Activated naive CD4-positive, alpha-beta T cell treated with anti-CD3 and anti-CD28 coated beads for 36 hours (primary cell): ENCODE data around the gene ZNF423. TPM values are rescaled to one million over a fixed set of nuclear protein-coding genes. Genes with fewer than 3 reads are reported as not detected.
"Not testable (repeated sequence)": the region's sequence is repeated elsewhere in the genome, so short reads cannot be mapped to it uniquely, and the experiment has no call there.

Source experiments
- CTCF ChIA-PET: fragments of 350-600 bp; sonication (Branson Sonifier 250); formaldehyde crosslinking; loops from one replicate; lab custom pipeline; 2021; ENCODE audit warnings: antibody characterized with exemption; lab: Charles Lee
- DNase-seq: peaks from one replicate; pipeline ENCODE4 v3.0.0-alpha.2; 2020
- H3K27ac Mint-ChIP-seq: one replicate; pipeline ENCODE4 v1.8.0; 2021; ENCODE audit warnings: mild to moderate bottlenecking, mixed read lengths
- H3K27me3 Mint-ChIP-seq: one replicate; pipeline ENCODE4 v1.8.0; 2021; ENCODE audit warnings: low read depth, mixed read lengths
- H3K36me3 Mint-ChIP-seq: one replicate; pipeline ENCODE4 v1.8.0; 2021; ENCODE audit warnings: low read depth, mixed read lengths
- H3K4me1 Mint-ChIP-seq: one replicate; pipeline ENCODE4 v1.8.0; 2021; ENCODE audit warnings: low read depth, mixed read lengths
- H3K4me3 Mint-ChIP-seq: one replicate; pipeline ENCODE4 v1.8.0; 2021; ENCODE audit warnings: mild to moderate bottlenecking, moderate library complexity, mixed read lengths
- H3K9me3 Mint-ChIP-seq: one replicate; pipeline ENCODE4 v1.8.0; 2021; ENCODE audit warnings: mixed read lengths
- intact Hi-C: fragments of 100-400 bp; cut with micrococcal nuclease; formaldehyde crosslinking; loops from one replicate; pipeline ENCODE4 v1.15.1; 2023
- total RNA-seq, 2 experiments: library from RNA; stranded (reverse); gene quantifications; one replicate each; pipeline ENCODE4 v1.2.3, GENCODE V29; 2021

ZNF423 gene
- total RNA-seq, 2 experiments from 2014 or later, result 0.05 TPM; not detected in 1

DNA sequence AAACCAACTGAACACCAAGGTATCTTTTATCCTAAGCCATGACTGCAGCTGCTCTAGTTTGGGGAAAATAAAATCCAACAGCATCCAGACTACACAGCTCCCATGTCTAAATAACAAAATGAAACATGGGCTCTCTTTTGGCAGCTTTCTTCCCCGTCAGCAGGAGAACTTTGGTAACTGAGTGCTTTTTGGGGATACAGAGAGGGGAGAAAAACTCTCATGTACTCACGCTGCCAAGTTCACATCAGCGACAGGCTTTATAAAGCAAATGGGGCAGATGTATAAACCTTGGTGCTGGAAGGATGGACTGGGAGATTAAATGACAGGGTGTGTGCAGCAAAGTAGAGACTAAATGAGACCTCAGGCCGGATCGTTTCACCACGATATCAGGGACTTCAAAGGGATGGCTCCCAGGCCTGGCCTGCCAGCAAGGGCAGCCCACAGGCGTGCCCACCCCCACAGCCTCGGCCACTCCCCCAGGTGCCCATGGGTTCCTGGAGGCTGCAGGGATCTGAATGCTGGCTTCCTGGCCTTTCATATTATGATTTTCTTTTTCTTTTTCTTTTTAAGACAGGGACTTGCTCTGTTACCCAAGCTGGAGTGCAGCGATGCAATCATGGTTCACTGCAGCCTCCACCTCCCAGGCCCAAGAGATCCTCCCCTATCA, 174.6 kb downstream of the ZNF423 start:
- DNase-seq, result no peak
- intact Hi-C loops, result no loop called here
- Mint-ChIP-seq H3K4me3 (no peak overlapping the region), H3K9me3 (peaks cover 1% of the 10 kb centered on the region), H3K4me1 (no peaks in the 10 kb centered on the region), H3K27me3 (peaks cover 1% of the 10 kb centered on the region), H3K36me3 (no peaks in the 10 kb centered on the region), H3K27ac (no peak overlapping the region)
- CTCF ChIA-PET, result no interaction called here

DNA sequence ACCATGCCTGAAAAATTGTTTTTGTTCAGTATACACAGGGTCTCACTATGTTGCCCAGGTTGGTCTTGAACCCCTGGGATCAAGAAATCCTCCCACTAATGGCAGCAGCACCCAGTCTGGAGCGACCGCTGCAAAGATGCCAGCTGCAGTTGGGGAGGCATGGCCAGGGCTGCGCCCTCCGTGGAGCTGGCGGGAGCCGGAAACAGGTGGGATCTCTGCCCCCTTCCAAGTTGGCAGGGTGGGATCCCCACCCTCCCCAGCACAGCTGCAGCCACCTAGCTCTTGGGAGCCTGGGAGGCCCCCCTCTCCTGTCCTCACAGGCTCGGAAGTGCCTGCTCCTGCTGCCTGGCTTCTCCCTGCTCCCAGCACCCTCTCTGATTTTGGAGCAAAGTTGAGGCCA, 176.8 kb downstream of the ZNF423 start:
- no peaks in the 10 kb centered on the region for H3K4me1 Mint-ChIP-seq
- no peaks in the 10 kb centered on the region for H3K27me3 Mint-ChIP-seq
- intact Hi-C loops, result no loop called here
- CTCF ChIA-PET, result no interaction called here
- H3K27ac Mint-ChIP-seq, result no peak overlapping the region
- no peak for DNase-seq
- no peak overlapping the region for H3K4me3 Mint-ChIP-seq
- peaks cover 1% of the 10 kb centered on the region for H3K9me3 Mint-ChIP-seq
- no peaks in the 10 kb centered on the region for H3K36me3 Mint-ChIP-seq

DNA sequence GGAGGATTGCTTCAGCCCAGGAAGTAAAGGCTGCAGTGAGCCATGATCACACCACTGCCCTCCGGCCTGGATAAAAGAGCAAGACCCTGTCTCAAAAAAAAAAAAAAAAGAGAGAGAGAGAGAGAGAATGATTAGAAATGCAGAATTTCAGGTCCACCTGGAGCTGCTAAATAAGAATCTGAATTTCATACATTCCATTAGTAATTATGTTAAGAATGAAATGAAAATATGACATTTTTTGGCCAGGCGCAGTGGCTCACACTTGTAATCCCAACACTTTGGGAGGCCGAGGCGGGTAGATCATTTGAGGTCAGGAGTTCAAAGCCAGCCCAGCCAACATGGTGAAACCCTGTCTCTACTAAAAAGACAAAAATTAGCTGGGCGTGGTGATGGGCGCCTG, 178.3 kb downstream of the ZNF423 start:
- H3K4me1 Mint-ChIP-seq, DNase-seq, H3K4me3 Mint-ChIP-seq, H3K36me3 Mint-ChIP-seq, H3K9me3 Mint-ChIP-seq, intact Hi-C loops, H3K27ac Mint-ChIP-seq, H3K27me3 Mint-ChIP-seq, CTCF ChIA-PET: not testable (repeated sequence)

DNA sequence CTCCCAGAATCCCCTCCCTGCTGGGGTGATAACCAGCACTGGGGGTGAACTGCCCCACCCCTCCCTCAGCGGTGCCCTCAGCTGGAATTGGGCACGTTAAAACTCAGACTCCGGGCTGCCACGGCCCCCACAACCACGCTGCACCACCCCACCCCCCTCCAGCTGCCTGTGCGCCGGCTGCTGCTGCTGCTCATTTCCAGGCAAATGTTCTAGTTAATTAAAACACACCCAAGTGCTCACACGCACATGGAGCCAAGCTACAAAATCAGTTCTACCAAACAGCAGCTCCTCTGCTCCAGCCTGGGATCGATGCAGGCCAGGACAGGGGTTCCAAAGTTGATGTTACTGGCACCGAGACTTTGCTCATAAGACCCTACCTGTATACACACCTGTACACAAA, 180.5 kb downstream of the ZNF423 start:
- no peak for DNase-seq
- no peak overlapping the region for H3K4me3 Mint-ChIP-seq
- no peaks in the 10 kb centered on the region for H3K27me3 Mint-ChIP-seq
- CTCF ChIA-PET, result no interaction called here
- H3K9me3 Mint-ChIP-seq, result peaks cover 1% of the 10 kb centered on the region
- intact Hi-C loops, result no loop called here
- H3K27ac Mint-ChIP-seq, result no peak overlapping the region
- H3K4me1 Mint-ChIP-seq, result no peaks in the 10 kb centered on the region
- no peaks in the 10 kb centered on the region for H3K36me3 Mint-ChIP-seq

DNA sequence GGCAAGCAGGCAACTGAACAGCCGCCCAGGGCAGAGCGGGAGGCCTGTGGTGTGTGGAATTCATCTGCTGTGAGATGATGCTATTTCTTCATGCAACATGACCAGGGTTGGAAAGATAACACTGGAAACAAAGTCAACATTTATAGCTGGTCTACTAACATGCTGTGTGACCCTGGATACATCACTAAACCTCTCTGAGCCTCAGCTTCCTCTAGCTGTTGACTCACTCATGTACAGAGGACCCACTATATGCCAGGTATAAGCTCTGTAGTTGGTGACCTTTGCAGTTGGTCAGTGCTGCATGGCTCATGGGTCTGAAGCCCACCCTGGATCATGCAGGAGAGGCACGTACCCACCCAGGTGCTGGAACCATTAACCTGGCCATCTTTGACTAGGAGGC, 180.9 kb downstream of the ZNF423 start:
- Mint-ChIP-seq H3K27ac (no peak overlapping the region), H3K36me3 (no peaks in the 10 kb centered on the region), H3K9me3 (no peaks in the 10 kb centered on the region), H3K4me3 (no peak overlapping the region), H3K27me3 (no peaks in the 10 kb centered on the region), H3K4me1 (no peaks in the 10 kb centered on the region)
- DNase-seq, result no peak
- CTCF ChIA-PET, result no interaction called here
- intact Hi-C loops, result no loop called here

DNA sequence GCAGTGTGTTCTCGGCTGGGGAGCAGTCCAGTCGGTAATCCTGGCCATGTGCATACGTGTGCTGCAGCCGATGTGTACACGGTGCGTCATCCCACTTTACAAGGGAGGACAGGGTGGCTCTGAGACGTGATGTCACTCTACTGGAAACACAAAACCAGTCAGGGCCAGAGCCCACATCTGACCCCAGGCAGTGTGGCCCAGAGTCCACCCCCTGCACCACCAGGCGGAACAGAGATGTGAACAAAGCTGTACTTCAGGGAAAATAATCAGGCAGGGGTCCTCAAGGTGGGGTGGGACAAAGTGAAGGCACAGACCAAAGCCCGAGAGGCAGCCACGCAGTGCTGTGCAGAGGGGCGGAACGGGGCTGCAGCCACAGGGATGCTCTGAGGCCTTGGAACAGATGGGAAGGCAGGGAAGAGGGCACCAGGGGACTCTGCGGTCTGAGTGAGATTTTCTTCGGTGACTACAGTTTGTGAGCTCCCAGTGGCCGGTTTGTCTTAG, 181.5 kb downstream of the ZNF423 start:
- CTCF ChIA-PET, result no interaction called here
- Mint-ChIP-seq H3K36me3 (no peaks in the 10 kb centered on the region), H3K9me3 (no peaks in the 10 kb centered on the region), H3K27me3 (no peaks in the 10 kb centered on the region), H3K4me1 (no peaks in the 10 kb centered on the region), H3K27ac (no peak overlapping the region), H3K4me3 (no peak overlapping the region)
- intact Hi-C loops, result no loop called here
- no peak for DNase-seq

DNA sequence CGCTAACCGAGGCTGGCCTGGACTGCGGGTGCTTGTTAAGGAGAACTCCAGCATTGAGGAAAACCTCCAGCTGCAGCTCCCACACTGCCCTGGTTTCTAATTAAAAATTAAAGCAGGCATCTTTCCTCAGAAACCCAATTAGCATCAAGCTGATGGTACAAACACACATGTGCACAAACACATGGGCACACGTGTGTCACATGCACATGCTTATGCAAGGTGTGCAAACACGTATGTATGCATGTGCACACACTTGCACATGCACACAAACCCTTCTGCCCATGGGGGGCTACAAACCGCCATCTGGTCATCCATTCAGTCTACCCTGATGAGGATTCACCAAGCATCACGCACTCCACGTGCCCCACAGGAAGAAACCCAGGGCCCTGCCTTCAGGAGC, 182.5 kb downstream of the ZNF423 start:
- Mint-ChIP-seq H3K27me3 (no peaks in the 10 kb centered on the region), H3K4me3 (no peak overlapping the region), H3K9me3 (no peaks in the 10 kb centered on the region), H3K4me1 (no peaks in the 10 kb centered on the region), H3K36me3 (no peaks in the 10 kb centered on the region), H3K27ac (no peak overlapping the region)
- CTCF ChIA-PET, result no interaction called here
- DNase-seq, result no peak
- intact Hi-C loops, result no loop called here

DNA sequence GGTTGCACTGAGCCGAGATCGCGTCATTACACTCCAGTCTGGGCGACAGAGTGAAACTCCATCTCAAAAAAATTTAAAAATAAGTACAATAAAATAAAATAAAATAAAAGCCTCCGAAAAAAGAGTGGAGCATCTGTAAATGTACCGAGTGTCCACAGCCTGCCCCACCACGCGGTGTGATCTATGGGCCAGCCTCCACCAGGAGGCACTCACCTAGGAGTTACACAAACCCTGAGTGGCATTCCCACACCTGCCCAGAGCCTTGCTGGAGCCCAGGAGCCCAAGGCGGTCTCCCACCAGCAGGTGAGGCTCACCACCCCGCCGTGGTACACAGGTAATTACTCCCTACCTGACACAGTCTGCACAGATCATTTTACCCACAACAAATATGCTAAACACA, 183.2 kb downstream of the ZNF423 start:
- Mint-ChIP-seq H3K27ac (no peak overlapping the region), H3K4me3 (no peak overlapping the region), H3K9me3 (no peaks in the 10 kb centered on the region), H3K36me3 (no peaks in the 10 kb centered on the region), H3K27me3 (no peaks in the 10 kb centered on the region), H3K4me1 (no peaks in the 10 kb centered on the region)
- intact Hi-C loops, result no loop called here
- CTCF ChIA-PET, result interaction anchor here (0.6 kb wide), 1 partner anchor 1824 kb away, joined by 3 read pairs; no protein-coding TSS in a partner anchor
- DNase-seq, result no peak

DNA sequence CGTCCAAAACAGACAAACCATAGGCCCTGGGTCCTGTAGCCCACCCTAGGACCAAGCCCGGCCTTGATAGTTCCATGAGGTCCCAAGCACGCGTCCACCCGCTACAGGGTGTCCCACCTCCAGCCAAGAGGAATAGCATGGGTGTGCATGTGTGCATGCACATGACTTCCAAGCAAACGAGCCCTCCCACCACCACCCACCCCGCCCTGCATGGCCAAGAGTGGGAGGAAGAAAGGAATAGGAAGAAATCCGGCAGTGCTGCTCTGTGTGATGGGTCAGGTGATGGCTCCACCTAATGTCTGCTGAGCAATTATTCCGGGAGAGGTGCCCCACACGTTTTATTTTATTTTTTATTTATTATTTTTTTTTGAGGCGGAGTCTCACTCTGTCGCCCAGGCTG, 184.6 kb downstream of the ZNF423 start:
- H3K27ac Mint-ChIP-seq, result no peak overlapping the region
- no peak overlapping the region for H3K4me3 Mint-ChIP-seq
- no peaks in the 10 kb centered on the region for H3K9me3 Mint-ChIP-seq
- H3K27me3 Mint-ChIP-seq, result no peaks in the 10 kb centered on the region
- no peaks in the 10 kb centered on the region for H3K4me1 Mint-ChIP-seq
- no peak for DNase-seq
- H3K36me3 Mint-ChIP-seq, result no peaks in the 10 kb centered on the region
- intact Hi-C loops, result no loop called here
- CTCF ChIA-PET, result no interaction called here

DNA sequence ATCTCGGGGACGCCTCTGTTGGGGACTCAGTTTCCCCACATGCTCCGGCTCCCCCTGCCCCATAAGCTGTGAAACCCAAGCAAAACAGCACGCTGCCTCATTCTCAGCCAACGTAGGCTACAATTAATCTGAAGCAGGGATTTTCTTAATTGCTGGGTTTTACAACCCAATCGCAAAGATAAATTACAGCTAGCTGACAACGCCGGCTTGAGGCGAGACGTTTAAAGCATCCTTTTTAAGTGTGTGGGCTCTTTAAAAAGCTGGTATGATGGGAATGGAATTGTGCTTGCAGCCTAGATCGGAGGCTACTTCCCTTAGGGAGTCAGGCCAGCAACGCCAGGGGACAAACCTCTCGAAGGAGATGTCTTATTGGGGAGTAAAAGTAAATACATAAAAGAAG, 185.3 kb downstream of the ZNF423 start:
- H3K4me1 Mint-ChIP-seq, result no peaks in the 10 kb centered on the region
- no peaks in the 10 kb centered on the region for H3K27me3 Mint-ChIP-seq
- intact Hi-C loops, result no loop called here
- no peak for DNase-seq
- CTCF ChIA-PET, result no interaction called here
- H3K9me3 Mint-ChIP-seq, result no peaks in the 10 kb centered on the region
- no peak overlapping the region for H3K27ac Mint-ChIP-seq
- H3K4me3 Mint-ChIP-seq, result no peak overlapping the region
- no peaks in the 10 kb centered on the region for H3K36me3 Mint-ChIP-seq

DNA sequence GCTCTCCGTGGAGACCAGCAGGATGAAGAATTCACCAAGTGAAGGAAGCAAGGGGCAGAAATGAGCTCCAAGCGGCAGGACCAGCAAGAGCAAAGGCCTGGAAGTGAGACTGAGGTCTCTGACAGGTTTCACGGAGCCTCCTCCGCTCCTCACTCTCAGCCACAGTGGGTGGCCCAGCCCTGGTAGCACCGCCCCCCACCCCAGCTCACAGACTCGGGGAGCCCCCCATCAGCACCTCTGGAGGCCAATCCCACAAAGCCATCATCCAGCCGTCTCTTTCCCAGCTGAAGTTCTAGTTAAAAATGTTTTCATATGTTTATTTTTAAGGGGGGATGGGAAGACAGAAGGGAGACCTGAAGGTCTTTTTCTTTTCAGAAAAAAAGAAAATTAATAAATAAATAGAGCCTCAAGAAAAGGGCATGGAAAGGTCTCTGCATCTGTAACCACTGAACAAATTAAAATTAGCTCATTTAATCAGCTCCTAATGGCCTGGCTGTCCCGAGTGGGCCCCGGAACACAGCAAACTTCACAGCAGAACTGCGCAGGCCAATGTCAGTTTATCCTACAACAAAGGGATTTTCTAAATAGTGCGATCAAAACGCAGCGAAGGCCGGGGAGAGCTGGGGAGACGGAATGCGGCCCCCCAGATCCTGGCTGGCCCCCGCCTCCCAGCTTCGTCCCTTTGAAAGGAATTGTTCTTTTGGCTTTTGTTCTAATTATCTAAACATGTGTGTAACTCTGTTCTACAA, 190.3 kb downstream of the ZNF423 start:
- H3K27me3 Mint-ChIP-seq, result no peaks in the 10 kb centered on the region
- CTCF ChIA-PET, result interaction anchor here (0.6 kb wide), 1 partner anchor 984 kb away, joined by 4 read pairs; no protein-coding TSS in a partner anchor
- H3K27ac Mint-ChIP-seq, result no peak overlapping the region
- no peaks in the 10 kb centered on the region for H3K9me3 Mint-ChIP-seq
- H3K4me1 Mint-ChIP-seq, result no peaks in the 10 kb centered on the region
- H3K4me3 Mint-ChIP-seq, result no peak overlapping the region
- H3K36me3 Mint-ChIP-seq, result no peaks in the 10 kb centered on the region
- intact Hi-C loops, result no loop called here
- DNase-seq, result no peak

DNA sequence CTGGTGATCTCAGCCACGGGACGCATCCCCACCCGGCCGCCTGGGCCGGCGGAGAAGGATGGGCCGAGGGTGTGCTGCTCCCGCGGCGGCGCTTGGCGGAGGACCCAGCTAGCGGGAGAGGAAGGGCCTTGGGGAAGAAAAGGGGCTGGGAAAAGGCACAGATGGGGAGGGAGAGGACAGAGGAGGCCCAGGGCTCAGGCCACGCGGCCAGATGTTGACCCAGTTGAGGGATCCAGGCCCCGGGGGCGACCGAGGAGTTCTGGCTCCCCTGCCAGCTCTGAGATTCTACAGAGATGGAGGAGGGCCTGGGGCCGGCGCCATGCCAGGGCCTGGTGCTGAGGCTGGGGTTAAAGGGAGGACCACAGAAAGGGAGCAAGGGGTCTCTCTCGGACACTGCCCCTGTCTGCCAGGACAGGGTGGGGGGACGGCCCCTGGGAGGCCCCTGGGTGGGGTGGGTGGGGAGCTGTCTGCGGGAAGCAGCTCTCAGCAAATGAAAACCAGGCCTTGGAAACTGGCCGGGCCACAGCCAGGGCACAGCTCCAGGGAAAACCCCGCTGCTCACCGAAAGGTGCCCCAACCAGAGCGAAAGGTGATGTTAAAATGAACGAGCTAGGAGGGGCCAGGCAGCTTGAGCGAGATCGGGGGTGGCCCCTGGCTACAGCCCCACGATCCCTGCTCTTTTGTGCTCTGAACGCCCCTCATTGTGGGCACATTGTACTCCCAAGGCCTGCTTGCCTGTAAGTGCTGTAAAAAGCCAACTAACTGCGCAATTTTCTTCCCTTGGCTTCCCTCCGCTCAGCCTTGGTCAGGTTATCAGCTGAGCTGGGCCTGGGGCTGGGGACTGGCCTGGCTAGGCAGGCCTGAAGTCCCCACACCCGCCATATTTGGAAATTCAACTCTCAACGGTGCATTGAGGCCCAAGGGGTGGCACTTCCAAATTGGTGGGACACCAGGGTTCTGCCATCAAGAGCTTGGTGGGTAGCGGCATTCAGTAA, 191.4 kb downstream of the ZNF423 start:
- no peak for DNase-seq
- CTCF ChIA-PET, result no interaction called here
- Mint-ChIP-seq H3K4me1 (no peaks in the 10 kb centered on the region), H3K36me3 (no peaks in the 10 kb centered on the region), H3K9me3 (no peaks in the 10 kb centered on the region), H3K4me3 (no peak overlapping the region), H3K27ac (no peak overlapping the region), H3K27me3 (no peaks in the 10 kb centered on the region)
- intact Hi-C loops, result no loop called here
